ENCODE measurements around the gene FRMD1.

The FRMD1 gene

GRCh38 chr6:168110437-168110836 lies 31.4 kb upstream of the FRMD1 start:
- DNase-seq: no peak

DNA sequence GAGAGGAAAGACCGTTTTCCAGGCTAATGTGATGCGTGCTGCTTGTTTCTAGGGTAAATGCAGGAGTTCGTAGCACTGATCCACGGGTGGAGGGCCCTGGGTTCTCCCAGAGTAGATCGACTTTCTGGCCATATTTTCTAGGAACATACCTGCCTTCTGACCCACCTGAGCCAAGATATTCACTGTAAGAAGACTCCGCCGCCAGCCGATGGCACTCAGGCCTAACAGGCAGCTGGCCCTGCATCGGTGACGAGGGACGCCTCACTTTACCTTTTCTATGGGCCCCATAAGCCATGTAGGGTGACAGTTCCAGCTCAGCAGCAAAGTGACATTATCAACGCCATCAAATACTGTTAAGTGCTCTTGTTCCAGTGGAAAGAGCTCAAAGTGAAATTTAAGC lies 30.2 kb upstream of the FRMD1 start:
- DNase-seq: no peak

- DNase-seq: no peak
Observed at GRCh38 chr6:168107191-168107983, 28.4 kb upstream of the FRMD1 start.

- no peak for DNase-seq
Observed at GRCh38 chr6:168106633-168107005, 27.6 kb upstream of the FRMD1 start.

- no peak for DNase-seq
Observed at GRCh38 chr6:168105813-168106632, 27.0 kb upstream of the FRMD1 start.

- no peak for DNase-seq
Observed at GRCh38 chr6:168104636-168105035, 25.6 kb upstream of the FRMD1 start.

DNA sequence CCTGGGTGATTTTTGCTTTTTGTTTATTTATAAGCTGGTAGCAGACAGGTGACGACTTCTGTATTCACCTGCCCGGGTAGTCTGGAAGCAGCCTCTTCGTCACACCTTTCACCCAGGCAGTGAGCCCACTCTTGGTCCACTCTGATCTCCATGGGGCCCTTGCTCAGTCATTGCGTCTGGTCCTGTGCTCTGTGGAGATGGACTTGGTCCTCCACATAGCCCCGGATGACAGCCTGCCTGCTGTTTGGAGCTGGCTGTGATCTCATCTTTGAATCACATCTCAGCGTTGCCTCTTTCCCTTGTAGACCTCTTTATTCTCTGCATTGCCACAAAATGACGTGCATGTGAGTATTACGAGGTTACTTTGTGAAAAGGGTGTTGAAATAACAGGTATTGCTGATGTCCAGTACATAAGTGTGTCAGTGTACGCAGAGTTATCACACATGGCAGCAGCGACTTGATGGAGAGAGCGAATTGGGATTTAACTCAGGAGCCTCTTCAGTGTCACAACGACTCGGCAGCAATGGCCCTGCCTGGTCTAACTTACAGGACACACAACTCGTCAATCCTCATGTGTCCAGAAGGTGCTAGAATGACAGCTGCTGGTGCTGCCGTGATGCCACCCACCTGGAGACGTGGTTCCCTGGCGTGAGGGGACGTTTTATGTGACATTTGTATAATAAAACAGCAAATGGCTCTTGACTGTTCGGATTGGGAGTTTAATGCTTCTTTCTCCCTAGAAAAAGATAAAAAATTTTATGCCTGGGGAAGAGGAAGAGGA lies 24.2 kb upstream of the FRMD1 start:
- DNase-seq: no peak

DNA sequence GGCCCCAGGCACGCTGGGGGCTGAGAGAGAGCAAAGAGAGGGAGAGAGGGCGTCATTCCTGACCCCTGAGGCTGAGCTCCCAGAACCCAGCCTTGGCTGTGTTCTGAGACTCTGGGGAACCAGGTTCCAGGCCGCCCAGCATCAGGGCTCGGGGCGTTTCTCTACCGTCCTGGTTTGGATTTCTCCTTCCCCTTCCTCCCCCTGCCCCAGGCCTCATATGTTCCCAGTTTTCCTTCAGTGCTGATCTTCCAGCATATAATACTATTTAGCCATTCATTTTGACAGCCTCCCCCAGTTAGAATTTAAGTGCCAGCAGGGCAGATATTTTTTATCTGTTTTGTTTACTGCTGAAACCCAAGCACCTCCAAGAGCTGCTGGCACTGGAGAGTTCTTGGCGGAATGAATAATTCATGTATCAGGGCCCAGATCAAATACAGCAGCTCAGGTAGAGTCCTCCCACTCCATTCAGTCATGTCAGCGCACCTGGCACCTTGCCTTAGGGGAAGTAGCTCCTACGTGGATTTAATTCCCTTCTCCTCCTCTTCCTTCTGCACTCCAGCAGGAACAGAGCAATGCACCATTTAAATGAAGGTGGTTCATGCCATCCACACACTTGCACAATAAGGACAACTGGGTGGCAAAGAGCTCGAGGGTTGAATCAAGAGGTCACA lies 23.4 kb upstream of the FRMD1 start:
- DNase-seq: no peak

DNA sequence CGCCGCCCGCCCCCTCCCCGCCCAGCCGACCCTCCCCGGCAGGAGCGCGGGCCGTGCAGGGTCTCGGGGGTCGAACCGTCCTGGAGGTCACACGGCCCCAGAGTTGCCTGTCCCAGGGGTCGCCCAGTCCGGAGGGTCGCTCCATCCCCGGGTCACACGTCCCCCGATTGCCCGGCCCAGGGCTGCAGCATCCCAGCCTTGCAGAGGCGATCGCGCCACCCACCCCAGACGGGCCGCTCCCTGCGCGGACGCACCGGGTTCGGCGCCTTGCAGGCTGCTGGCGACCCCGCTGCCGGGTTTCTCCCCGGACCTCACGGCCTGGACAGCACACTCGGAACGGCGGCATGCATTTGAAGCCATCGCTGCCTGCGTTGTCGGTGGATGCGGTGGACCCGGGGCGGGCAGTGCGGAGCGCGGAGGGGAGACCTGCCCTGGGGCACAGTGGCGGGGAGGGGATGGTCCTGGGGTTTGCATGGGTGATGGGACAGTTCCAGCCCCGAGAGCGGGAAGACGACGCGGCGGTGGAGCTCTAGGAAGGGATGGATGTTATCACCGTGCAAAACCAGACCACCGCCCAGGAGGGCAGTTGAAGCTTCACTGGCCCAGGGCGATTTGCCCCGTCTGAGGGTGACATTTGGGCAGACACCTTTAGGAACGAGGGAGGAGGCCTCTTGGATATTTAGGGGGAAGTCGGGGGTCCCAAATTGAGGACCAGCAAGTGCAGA lies 22.7 kb upstream of the FRMD1 start:
- no peak for DNase-seq

GRCh38 chr6:168100803-168101589 lies 22.0 kb upstream of the FRMD1 start:
- DNase-seq: no peak

DNA sequence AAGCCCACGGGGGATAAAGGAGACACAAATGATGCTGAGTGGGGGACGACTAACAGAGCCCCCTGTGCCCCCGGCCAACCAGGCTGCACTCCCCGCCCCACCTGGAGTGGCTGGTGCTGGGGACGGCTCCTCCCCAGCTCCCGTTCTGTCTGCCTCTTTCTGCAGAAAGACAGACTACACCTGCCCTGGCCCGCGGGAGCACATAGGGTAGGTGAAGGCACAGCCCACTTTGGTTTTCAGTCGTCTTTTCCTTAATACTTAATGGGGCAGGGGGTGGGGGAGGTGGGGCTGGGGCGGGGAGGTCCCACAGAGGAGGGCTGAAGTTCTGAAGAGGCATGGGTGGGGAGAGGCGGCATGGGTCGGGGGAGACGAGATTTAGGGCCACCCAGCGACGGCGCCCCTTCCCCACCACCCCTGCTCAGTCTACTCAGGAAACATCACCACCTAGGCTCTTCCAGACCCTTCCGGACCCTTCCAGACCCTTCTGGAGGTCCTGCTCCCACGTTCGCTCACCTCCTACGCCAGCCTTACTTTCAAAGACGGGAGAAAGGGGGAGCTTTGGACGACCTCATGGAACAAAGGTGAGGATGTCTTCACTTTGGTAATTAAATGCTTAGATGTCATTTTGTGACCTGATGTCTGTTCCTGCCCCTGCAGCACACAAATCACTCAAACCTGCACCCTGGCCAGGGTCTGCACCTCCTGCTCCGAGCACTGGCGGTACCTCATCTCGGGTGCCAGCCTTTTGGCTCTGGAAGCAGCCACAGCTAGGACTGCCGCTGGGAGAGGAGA lies 21.2 kb upstream of the FRMD1 start:
- no peak for DNase-seq

- DNase-seq: no peak
Observed at GRCh38 chr6:168099201-168100010, 20.4 kb upstream of the FRMD1 start.

DNA sequence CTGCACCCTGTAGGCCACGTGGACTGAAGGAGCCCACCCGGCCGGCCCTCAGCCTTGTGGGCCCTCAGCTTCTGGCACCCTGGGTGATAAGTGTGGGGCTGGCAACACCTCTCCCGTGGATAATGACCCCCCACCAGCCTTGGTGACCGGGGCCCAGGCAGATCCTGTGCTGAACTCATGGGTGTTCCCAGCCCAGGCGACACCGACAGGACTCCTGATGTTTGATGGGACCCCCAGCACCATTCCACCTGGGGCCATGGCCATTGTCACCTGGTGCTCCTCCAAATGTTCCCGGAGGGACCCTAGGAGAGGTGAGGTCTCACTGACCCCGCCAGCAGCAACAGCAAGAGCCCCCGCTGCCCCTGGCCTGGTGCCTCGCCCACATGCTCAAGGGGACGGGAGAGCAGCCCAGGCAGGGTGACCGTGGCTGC lies 19.4 kb upstream of the FRMD1 start:
- DNase-seq: no peak

DNA sequence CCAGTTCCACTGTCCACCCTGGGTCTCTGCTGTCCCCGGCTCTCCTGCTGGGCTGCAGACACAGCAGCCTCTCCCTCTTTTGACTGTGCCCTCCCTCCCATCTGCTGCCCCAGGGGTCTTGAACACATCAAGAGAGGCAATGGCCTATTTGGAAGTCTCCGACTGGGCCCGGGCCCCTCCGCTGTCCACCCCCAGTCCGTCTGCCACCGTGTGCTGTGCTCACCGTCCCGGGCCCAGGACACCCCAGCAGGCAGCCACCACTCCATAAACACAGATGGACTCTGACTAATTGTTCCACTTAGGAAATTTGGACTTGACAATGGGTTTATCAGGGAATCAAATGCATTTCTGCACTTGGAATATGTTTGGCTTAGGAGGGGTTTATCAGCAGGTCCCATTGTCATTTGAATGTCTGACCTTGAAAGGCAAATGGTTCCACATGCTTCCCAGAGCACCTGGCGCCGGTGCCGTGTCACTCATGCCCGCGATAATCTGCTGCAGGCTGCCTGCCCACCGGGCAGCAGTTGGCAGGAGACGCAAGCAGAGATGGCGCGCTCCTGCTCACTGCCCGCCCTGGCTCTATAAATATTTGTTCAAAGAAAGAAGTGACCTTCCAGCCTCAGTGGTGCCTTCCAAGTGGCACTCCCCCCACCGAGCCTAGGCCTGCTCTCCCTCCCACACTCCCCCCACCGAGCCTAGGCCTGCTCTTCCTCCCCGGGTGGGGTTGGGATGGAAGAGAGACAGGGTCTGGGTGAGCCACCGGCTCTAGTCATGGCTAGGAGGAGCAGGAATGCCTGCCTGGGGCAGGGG lies 18.8 kb upstream of the FRMD1 start:
- DNase-seq: no peak

DNA sequence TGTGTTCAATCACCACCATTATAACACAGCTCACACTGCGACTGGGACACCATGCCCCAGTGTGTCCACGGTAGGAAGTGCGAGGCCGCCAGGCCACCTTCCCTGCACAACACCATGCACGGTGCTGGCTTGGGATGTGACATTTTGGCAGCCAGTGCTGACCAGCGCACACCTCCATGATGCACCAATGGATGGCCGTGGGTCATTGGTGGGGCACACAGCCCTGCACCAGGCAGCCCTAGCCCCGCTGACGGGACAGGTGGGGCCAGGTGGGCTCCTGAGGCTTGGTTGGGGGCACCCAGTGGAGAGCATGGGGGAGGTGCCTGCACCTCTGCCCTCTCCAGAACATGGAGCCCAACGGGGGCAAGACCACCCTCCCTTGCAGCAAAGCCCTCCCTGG lies 18.2 kb upstream of the FRMD1 start:
- no peak for DNase-seq

- no peak for DNase-seq
Observed at GRCh38 chr6:168096271-168096764, 17.3 kb upstream of the FRMD1 start.

DNA sequence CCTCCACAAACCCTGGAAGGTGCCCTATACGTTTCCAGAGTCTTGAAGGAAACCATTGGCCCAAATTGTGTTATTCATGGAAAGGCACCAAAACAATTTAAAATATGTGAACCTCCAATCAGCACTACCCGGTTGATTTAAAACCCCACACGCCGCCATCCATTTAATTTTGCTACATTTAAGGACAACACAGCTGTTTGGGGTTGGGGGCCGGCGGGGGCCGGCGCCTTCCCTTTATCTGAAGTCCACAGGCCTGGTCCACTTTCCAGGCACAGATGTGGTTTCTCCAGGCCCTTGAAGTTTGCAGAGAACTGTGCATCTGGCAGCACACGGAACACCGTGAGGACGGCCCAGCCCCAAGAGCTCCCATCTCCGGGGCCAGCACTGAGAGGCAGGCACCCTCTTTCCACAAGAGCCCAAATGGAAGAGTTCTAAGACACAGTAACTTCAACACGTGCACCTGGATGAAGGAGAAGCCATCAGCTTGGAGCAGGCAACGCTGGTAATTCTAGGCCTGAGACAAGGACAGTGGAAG lies 16.8 kb upstream of the FRMD1 start:
- DNase-seq: no peak

DNA sequence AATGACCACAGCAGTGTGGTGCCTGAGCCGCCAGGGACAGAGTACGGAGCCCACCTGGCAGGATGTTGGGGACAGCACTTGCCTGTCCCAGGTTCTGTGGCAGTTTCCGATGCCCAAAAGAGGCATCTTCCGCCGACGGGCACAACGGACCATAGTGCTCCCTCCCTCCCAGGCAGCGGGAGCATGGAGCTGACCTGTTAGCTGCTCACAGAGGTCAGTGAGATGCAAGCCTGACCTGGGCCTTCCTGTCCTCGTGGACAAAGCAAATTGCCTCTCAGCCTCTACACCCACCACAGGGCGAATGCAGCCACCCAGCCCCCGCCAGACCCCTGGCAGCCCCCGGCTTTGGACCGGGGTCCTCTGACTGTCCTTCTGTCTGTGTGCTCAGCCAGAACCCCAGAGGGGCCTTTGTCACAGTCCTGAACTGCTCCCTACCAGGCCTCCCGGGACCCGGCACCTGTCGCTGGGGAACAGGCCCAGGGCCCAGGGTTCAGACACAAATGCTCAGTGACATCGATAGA lies 16.2 kb upstream of the FRMD1 start:
- DNase-seq: no peak

Data from GOT3 (cell line).